Neuronal stem cell (in vitro differentiated cells): ENCODE results near the gene CLPSL2.
A peak's percentile ranks its signal among the peaks of the same experiment; 100 is the strongest.

Source experiments
- DNase-seq: peaks from one replicate; pipeline ENCODE4 v3.0.0-alpha.2; 2013; ENCODE audit warnings: low spot score
- H2AFZ ChIP-seq: one replicate; pipeline ENCODE4 v1.6.1; 2013; ENCODE audit warnings: mild to moderate bottlenecking, low read length, inconsistent platforms
- H2AK5ac ChIP-seq: 2 replicates; pipeline ENCODE4 v1.6.1; 2013; ENCODE audit warnings: low read depth, mild to moderate bottlenecking, inconsistent platforms, low read length, moderate library complexity, mixed read lengths
- H2BK120ac ChIP-seq: 2 replicates; pipeline ENCODE4 v1.6.1; 2013; ENCODE audit warnings: low read depth, mild to moderate bottlenecking, inconsistent platforms, low read length, moderate library complexity, mixed read lengths
- H2BK12ac ChIP-seq: one replicate; pipeline ENCODE4 v1.6.1; 2013; ENCODE audit warnings: low read length, inconsistent platforms
- H2BK15ac ChIP-seq: 2 replicates; pipeline ENCODE4 v1.6.1; 2013; ENCODE audit warnings: mild to moderate bottlenecking, low read length, inconsistent platforms, mixed read lengths
- H2BK5ac ChIP-seq: one replicate; pipeline ENCODE4 v1.6.1; 2013; ENCODE audit warnings: inconsistent platforms, mild to moderate bottlenecking, low read length, moderate library complexity
- H3K14ac ChIP-seq: one replicate; pipeline ENCODE4 v1.6.1; 2013; ENCODE audit warnings: low read length, inconsistent platforms
- H3K18ac ChIP-seq: 2 replicates; pipeline ENCODE4 v1.6.1; 2013; ENCODE audit warnings: low read length, inconsistent platforms
- H3K23ac ChIP-seq: 2 replicates; pipeline ENCODE4 v1.6.1; 2013; ENCODE audit warnings: low read depth, mild to moderate bottlenecking, mixed read lengths, low read length, inconsistent platforms; ENCODE audit not compliant: poor library complexity
- H3K27ac ChIP-seq: replicated peaks from 3 replicates; pipeline ENCODE4 v1.5.1; 2013; ENCODE audit warnings: low read length, inconsistent platforms
- H3K27me3 ChIP-seq, 3 experiments: 2 replicates each; pipeline ENCODE4 v1.6.1; 2013; ENCODE audit warnings: low read length in 3 of 3, mild to moderate bottlenecking in 2 of 3, inconsistent platforms in 1 of 3, low read depth in 1 of 3, mixed read lengths in 1 of 3, moderate library complexity in 1 of 3; ENCODE audit not compliant: control insufficient read depth in 3 of 3, insufficient read depth in 3 of 3
- H3K36me3 ChIP-seq, 2 donors: replicated peaks in 1 of 2; 2 replicates each; pipeline ENCODE4 v1.6.1; 2013; ENCODE audit warnings: low read length in 2 of 2; ENCODE audit not compliant: control insufficient read depth in 2 of 2, insufficient read depth in 2 of 2
- H3K4ac ChIP-seq: 2 replicates; pipeline ENCODE4 v1.6.1; 2013; ENCODE audit warnings: inconsistent platforms, mild to moderate bottlenecking, low read length, moderate library complexity
- H3K4me1 ChIP-seq, 2 donors: 1 replicate in 1 of 2; 2 replicates in 1 of 2; pipeline ENCODE4 v1.6.1; 2013; ENCODE audit warnings: low read length in 2 of 2, low read depth in 1 of 2; ENCODE audit not compliant: control insufficient read depth in 2 of 2, insufficient read depth in 1 of 2
- H3K4me2 ChIP-seq: one replicate; pipeline ENCODE4 v1.6.1; 2013; ENCODE audit warnings: mild to moderate bottlenecking, low read length, inconsistent platforms; ENCODE audit not compliant: insufficient read depth, poor library complexity, severe bottlenecking
- H3K4me3 ChIP-seq, 2 donors: 2 replicates each; pipeline ENCODE4 v1.5.1; 2013; ENCODE audit warnings: low read length in 2 of 2, mild to moderate bottlenecking in 2 of 2, inconsistent platforms in 1 of 2, moderate library complexity in 1 of 2
- H3K79me1 ChIP-seq: one replicate; pipeline ENCODE4 v1.6.1; 2013; ENCODE audit warnings: low read depth, mild to moderate bottlenecking, inconsistent platforms, low read length, moderate library complexity
- H3K9ac ChIP-seq: one replicate; pipeline ENCODE4 v1.6.1; 2013; ENCODE audit warnings: mild to moderate bottlenecking, low read depth, low read length, inconsistent platforms; ENCODE audit not compliant: poor library complexity
- H3K9me3 ChIP-seq, 2 donors: replicated peaks in 1 of 2; 2 replicates each; pipeline versions ENCODE3 to v1.6.1; 2013; ENCODE audit warnings: low read length in 2 of 2, mild to moderate bottlenecking in 2 of 2, inconsistent platforms in 1 of 2, low read depth in 1 of 2, mixed read lengths in 1 of 2, moderate library complexity in 1 of 2; ENCODE audit not compliant: control insufficient read depth in 2 of 2, insufficient read depth in 1 of 2
- H4K8ac ChIP-seq: one replicate; pipeline ENCODE4 v1.6.1; 2013; ENCODE audit warnings: low read depth, mild to moderate bottlenecking, inconsistent platforms, low read length, moderate library complexity
- H4K91ac ChIP-seq: one replicate; pipeline ENCODE4 v1.6.1; 2013; ENCODE audit warnings: low read length, low read depth, mild to moderate bottlenecking, inconsistent platforms; ENCODE audit not compliant: poor library complexity
- WGBS, 2 donors: extraction: QIAGEN DNeasy Blood & Tissue Kit; methylation state at CpG; one replicate each; pipeline ENCODE4 v1.1.7; 2013; ENCODE audit warnings: missing lambda C conversion rate in 2 of 2, mixed read lengths in 1 of 2; ENCODE audit not compliant: insufficient read length in 2 of 2, insufficient replicate concordance in 1 of 2; ENCODE audit errors: extremely low coverage in 2 of 2; 5-methylcytosine and 5-hydroxymethylcytosine counted together

CLPSL2 gene

DNA sequence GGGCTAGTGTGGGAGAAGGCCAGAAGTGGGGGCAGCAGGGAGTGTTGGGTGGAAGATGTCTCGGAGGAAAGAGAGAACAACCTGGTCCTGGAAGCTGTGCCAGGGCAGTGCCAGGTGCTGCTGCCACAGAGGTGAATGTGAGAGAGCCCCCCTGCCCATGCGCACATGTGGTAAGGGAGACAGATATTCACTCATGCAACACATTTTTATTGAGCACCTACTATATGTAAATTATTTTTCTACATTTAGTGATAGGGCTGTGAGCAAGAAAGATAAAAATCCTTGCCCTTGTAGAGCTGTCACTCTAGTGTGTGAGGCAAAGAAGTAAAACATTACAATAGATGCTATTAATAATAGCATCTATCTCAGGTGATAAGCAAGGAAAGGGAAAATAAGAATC lies 4.9 kb downstream of the CLPSL2 start:
- Histone ChIP-seq H4K8ac (no peak overlapping the region), H3K36me3 (no peaks in the 10 kb centered on the region), H3K14ac (no peak overlapping the region), H2BK12ac (no peak overlapping the region), H2AFZ (no peak overlapping the region), H3K4ac (no peak overlapping the region), H3K27me3 (peaks cover 0 to 34% (median 0%) of the 10 kb centered on the region in 3 experiments), H3K9ac (peak overlapping the region; percentile 24), H3K4me1 (peaks cover 2 to 4% of the 10 kb centered on the region in 2 donors), H3K27ac (no peak overlapping the region), H3K9me3 (no peaks in the 10 kb centered on the region), H2BK15ac (peak overlapping the region; percentile 35), H2BK120ac (no peak overlapping the region), H3K4me2 (no peak overlapping the region), H3K79me1 (no peaks in the 10 kb centered on the region), H2BK5ac (no peak overlapping the region), H3K4me3 (no peak overlapping the region), H3K23ac (no peak overlapping the region), H3K18ac (no peak overlapping the region), H4K91ac (no peak overlapping the region), H2AK5ac (no peak overlapping the region)
- no peak for DNase-seq
- no CpG with 5 or more reads among the region's 2 CpGs for WGBS, 2 donors

DNA sequence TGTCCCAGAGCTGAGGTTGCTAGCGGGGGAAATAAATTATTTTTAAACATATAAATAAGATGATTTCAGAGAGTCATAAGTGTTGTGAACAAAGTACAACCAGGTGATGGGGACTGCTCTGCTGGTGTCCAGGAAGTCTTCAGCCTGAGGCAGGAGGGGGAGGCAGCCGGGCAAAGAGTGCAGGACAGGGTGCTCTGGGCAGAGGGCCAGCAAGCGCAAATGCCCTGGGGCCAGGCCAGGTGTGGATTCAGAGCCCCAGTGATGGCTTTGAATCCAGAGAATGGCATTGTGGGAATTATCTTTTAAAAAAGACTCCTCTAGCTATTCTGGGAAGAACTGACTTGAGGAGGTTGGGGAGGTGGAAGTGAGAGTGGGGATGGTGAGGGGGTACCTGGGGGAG lies 6.0 kb downstream of the CLPSL2 start:
- no CpG with 5 or more reads among the region's 3 CpGs for WGBS, 2 donors
- Histone ChIP-seq H2BK15ac (no peak overlapping the region), H3K23ac (no peak overlapping the region), H3K36me3 (no peaks in the 10 kb centered on the region), H3K4me1 (no peaks in the 10 kb centered on the region), H3K4me2 (no peak overlapping the region), H3K4ac (no peak overlapping the region), H3K27me3 (peaks cover 0 to 32% (median 0%) of the 10 kb centered on the region in 3 experiments), H3K27ac (no peak overlapping the region), H4K91ac (no peak overlapping the region), H3K9me3 (no peaks in the 10 kb centered on the region), H2AK5ac (no peak overlapping the region), H2BK5ac (no peak overlapping the region), H2AFZ (no peak overlapping the region), H3K18ac (no peak overlapping the region), H2BK12ac (no peak overlapping the region), H3K79me1 (no peaks in the 10 kb centered on the region), H3K4me3 (no peak overlapping the region), H3K9ac (no peak overlapping the region), H3K14ac (no peak overlapping the region), H4K8ac (no peak overlapping the region), H2BK120ac (no peak overlapping the region)
- no peak for DNase-seq

DNA sequence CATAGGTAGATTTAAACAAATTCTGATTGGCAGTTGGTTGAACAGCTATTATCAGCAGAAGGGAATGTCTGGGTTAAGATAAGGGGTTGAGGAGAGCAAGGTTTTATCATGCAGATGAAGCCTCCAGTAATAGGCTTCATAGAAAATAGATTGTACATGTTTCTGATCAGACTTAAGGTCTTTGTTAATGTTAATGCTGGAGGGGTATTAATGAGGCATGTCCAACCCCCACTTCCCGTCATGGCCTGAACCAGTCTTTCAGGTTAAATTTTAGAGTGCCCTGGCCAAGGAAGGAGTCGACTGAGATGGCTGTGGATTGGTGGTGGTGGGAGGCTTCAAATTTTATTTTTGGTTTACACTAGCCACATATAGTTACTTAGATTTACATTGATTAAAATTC lies 7.8 kb downstream of the CLPSL2 start:
- Histone ChIP-seq H2BK15ac (no peak overlapping the region), H2BK120ac (no peak overlapping the region), H3K79me1 (no peaks in the 10 kb centered on the region), H2AK5ac (no peak overlapping the region), H4K8ac (no peak overlapping the region), H3K36me3 (no peaks in the 10 kb centered on the region), H3K23ac (no peak overlapping the region), H3K4ac (no peak overlapping the region), H3K18ac (no peak overlapping the region), H3K4me2 (no peak overlapping the region), H2BK5ac (no peak overlapping the region), H2BK12ac (no peak overlapping the region), H3K27ac (no peak overlapping the region), H2AFZ (no peak overlapping the region), H3K4me1 (no peaks in the 10 kb centered on the region), H3K4me3 (no peak overlapping the region), H3K9ac (no peak overlapping the region), H3K14ac (no peak overlapping the region), H3K9me3 (no peaks in the 10 kb centered on the region), H3K27me3 (peaks cover 0 to 24% (median 0%) of the 10 kb centered on the region in 3 experiments), H4K91ac (no peak overlapping the region)
- no CpG with 5 or more reads among the region's 2 CpGs for WGBS, 2 donors
- DNase-seq: no peak

DNA sequence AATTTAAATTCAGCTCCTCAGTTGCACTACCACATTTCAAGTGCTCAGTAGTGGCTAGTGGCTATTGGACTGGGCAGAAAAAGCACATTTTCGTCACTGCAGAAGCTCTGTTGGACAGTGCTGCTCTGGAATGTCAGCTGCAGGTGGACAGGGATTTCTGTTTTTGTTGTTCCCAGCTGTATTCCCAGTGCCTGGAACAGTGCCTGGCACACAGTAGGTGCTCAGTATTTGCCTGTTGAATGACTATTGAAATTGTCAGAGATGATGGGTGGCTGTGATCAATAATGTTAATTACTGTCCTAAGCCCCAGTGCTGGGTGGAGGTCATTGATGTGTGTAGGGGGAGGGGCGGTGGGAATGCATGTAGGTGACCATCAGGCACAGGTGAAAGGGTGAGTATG lies 9.9 kb downstream of the CLPSL2 start:
- H3K18ac ChIP-seq: no peak overlapping the region
- H2AK5ac ChIP-seq: no peak overlapping the region
- H4K8ac ChIP-seq: no peak overlapping the region
- no peak overlapping the region for H3K14ac ChIP-seq
- no peak overlapping the region for H3K4ac ChIP-seq
- H2BK12ac ChIP-seq: no peak overlapping the region
- no peak overlapping the region for H3K23ac ChIP-seq
- no CpG with 5 or more reads among the region's 2 CpGs for WGBS, 2 donors
- H3K36me3 ChIP-seq: no peaks in the 10 kb centered on the region
- H3K79me1 ChIP-seq: no peaks in the 10 kb centered on the region
- no peak for DNase-seq
- H3K9ac ChIP-seq: peak overlapping the region; percentile 13
- no peak overlapping the region for H2BK15ac ChIP-seq
- no peak overlapping the region for H2BK5ac ChIP-seq
- H3K27me3 ChIP-seq: peaks cover 0 to 19% (median 0%) of the 10 kb centered on the region in 3 experiments
- no peak overlapping the region for H4K91ac ChIP-seq
- no peak overlapping the region for H2AFZ ChIP-seq
- no peak overlapping the region for H3K27ac ChIP-seq
- H3K4me2 ChIP-seq: no peak overlapping the region
- no peak overlapping the region for H2BK120ac ChIP-seq
- H3K4me1 ChIP-seq: no peaks in the 10 kb centered on the region
- no peak overlapping the region for H3K4me3 ChIP-seq
- no peaks in the 10 kb centered on the region for H3K9me3 ChIP-seq
